NCI-H1417 (cell line): ENCODE data around the gene TOR1A.

Experiments
- DNase-seq, 3 experiments: peaks; one replicate each; lab custom pipeline; 2025; lab: John Stamatoyannopoulos, UW

Gene TOR1A, protein sequence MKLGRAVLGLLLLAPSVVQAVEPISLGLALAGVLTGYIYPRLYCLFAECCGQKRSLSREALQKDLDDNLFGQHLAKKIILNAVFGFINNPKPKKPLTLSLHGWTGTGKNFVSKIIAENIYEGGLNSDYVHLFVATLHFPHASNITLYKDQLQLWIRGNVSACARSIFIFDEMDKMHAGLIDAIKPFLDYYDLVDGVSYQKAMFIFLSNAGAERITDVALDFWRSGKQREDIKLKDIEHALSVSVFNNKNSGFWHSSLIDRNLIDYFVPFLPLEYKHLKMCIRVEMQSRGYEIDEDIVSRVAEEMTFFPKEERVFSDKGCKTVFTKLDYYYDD

DNA sequence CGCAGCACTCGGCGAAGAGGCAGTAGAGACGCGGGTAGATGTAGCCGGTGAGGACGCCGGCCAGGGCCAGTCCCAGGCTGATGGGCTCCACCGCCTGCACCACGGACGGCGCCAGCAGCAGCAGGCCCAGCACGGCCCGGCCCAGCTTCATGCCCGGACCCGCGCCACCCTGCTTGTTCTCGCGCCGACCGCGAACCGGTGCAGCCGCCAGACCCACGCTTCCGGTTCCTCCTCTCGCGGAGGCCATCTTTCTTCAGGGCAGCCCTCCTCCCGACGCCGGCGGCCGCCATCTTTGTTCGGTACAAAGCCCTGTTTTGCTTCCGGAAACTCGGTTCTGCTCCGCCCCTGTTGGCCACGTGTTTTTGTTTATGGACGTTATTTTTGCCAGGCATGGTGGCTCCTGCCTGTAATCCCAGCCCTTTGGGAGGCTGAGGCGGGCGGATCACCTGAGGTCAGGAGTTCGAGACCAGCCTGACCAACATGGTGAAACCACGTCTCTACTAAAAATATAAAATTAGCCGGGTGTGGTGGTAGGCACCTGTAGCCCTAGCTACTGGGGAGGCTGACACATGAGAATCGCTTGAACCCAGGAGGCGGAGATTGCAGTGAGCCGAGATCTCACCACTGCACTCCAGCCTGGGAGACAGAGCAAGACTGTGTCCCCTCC, at the start of gene TOR1A:
TOR1A (minus strand) TSS at position 202 of the 667 bp plus-strand sequence; CDS start at position 151, 51 bp downstream.
- peak; percentile 85 to 99 (median 95) for DNase-seq

DNA sequence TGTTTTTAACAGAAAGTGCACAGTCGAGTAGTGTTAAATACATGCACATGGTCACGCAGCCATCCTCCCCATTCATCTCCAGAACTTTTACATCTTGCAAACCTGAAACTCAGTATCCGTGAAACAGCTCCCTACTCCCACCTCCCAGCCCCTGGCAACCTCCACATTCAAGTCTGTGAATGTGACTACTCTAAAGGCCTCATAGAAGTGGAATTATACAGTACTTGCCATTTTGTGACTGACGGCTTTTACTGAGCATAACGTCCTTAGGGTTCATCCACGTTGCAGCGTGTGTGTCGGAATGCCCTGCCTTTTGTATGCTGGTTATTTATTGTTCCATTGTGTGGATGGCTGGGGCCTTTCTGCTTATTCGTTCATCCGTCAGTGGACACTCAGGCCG, 47.1 kb upstream of the TOR1A start:
- no peak for DNase-seq

DNA sequence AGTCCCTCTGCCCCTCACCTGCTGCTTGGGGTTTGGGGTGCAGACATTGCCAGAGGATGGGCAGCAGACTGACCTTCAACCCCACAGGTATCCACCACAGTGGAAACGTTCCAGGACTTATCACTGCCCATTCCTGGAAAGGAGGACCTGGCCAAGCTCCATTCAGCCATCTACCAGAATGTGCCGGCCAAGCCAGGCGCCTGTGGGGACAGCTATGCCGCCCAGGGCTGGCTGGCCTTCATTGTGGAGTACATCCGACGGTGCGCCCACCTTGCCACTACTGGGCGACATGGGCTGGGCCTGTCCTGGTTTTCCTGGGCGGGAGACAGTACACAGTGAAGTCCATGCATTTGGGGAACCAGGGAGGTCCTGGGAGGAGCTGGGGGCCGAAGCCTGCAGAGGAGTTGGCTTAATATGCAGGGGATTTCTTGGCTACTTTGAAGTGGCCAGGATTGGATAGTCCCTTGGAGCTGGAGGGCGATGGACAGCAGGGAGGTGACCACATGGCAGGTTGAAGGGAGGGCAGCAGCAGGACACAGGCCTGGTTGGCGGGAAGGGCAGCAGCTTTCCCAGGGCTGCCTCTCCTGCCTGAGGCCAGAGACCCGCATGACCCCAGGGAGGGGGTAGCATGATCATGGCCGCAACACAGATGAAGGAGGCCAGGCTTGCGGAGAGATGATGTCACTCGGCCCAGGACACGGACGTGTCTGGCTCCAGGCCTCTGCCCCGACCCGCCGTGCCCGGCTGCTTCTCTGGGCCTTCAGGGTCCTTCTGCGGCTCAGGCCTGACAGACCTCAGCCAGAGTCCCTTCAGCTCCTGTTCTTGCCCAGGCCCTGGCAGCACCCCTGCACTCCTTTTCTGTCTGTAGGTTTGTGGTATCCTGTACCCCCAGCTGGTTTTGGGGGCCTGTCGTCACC, 45.9 kb upstream of the TOR1A start:
- DNase-seq, result no peak

DNA sequence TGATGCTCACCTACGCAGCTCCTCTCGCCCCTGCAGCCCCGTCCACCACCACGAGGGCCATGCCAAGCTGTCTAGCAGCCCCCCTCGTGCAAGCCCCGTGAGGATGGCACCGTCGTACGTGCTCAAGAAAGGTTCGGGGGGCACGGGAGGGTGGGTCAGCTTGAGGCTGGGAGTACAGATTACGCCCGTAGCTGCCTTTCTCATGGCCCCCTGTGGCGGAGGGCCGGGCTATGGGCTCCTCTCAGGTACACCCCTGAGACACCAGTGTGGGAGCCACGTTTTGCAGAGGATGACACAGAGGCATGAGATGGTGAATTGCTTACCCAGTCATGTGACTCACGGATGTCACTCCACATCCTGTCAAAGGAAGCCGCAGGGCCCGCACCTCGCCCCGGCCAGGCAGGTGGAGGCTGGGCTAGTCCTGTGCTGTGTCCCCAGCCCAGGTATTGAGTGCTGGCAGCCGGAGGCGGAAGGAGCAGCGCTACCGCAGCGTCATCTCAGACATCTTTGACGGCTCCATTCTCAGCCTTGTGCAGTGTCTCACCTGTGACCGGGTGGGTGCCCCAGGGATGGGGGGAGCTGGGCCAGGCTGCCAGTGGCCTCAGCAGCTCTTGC, 45.0 kb upstream of the TOR1A start:
- DNase-seq, result no peak

DNA sequence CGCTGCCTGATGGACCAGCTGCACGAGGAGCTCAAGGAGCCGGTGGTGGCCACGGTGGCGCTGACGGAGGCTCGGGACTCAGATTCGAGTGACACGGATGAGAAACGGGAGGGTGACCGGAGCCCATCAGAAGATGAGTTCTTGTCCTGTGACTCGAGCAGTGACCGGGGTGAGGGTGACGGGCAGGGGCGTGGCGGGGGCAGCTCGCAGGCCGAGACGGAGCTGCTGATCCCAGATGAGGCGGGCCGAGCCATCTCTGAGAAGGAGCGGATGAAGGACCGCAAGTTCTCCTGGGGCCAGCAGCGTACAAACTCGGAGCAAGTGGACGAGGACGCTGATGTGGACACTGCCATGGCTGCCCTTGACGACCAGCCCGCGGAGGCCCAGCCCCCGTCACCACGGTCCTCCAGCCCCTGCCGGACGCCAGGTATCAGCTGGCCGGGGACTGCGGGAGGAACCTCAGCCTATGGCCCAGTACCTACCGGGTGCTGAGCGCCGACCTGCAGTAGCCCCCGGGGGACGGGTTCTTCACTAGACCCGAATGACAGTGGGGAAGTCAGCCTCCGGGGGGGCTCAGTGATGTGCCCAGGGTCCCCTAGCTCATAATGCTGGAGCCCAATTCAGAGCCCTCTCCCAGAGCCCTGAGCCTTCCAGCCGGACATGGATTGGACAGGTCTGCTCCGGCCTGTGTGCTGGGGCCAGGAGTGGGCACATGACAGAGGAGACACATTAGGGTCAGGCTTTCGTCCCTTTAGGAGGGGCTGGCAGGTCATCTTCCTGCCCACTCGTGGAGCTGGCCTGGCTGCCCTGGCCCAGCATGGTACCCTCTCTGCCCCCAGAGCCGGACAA, 44.3 kb upstream of the TOR1A start:
- DNase-seq, result no peak

DNA sequence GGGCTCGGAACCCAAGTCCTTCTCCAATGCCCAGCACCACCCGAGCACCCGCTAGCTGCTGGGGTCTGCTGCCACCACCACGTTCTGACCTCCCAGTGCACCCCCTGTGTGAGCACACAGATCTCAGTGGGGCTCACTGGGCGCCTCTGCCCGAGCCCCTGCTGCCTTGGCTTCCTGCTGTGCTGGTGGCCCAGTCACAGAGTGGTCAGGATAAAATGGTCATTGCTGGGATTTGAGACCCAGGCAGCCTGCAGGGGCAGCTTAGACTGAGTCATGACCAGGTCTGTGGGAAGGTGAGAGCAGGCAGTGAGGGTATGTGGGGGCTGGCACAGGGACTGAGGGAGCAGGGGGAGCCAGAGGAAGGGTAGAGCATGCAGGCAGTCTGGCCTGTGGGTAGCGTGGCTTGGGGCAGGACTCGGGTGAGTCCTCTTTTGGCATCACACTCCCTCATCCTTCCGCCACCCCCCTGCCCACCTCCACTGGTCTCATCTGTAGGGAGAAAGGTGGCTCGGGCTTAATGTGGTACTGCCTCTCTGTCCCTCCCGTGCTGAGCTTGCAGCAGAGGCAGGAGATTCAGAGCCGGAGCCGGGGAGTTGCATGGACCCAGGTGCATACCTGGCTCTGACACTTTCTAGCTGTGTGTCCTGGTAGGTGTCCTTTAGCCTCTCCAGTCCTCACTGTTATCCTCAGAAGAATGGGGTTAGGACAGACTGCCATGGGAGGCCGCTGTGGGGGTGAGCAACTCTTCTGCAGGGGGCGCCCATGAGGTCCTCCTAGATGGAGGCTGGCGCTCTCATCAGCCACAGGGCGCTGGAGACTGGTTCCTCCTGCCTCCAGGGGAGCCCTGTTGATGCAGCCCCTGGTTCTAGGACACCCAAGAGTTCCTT, 43.4 kb upstream of the TOR1A start:
- DNase-seq, result no peak

DNA sequence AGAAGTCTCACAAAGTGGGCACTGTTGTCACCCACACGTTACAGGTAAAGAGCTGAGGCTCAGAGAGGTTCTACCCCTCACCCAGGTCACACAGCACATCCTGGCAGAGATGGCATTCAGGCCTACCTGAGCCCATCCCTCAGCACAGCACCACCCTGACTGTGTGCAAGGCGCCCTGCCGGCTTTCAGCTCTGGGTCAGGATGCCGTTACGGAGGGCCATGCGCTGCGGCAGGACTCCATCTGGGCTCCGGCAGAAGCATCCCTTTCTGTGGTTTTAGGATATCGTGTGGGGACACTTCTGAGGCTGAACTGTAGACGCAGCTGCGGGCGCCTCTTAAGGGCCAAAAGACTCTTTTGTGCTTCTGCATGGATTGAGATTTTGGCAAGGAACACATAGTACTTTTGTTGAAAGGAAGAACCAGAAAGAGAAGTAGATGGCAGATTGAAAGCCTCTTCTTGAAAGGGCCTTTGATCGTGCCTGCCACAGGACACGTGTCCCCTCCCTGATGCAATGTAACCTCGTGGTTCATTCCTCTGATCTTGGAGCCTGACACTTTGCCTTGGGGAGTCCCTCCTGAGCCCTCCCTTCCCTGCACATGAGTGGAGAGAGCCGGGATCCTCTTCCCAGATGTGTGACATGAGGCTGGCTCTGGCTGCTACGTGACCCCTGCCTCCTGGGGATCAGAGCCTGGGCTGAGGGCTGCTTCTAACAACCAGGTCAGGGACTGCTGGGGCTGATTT, 42.6 kb upstream of the TOR1A start:
- no peak for DNase-seq

DNA sequence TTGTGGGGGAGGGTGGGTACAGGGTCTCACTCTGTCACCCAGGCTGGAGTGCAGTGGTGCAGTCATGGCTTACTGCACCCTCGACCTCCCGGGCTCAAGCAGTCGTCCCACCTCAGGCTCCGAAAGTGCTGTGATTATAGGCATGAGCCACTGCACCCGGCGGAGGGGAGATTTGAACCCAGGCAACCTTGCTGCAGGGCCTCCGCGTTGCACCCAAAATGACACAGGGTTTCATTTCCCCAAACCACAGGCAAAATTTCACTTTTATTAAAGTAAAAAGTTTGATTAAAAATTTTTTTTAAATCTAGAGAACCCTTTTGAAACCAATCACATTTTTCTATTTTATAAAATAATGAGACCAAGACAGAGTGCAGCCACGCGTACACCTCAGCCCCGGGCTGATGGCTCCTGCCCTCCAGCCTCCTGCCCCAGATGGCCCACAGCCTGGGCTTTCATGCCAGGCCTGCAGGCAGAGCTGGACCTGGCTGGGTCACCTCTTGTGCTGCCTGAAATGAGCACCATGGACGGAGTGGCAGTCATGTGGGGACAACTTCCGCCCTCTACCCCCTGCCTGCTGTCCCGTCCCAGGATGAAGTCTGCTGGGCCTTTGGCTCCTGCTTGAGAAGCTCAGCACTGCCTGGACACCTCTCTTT, 41.9 kb upstream of the TOR1A start:
- DNase-seq, result no peak

DNA sequence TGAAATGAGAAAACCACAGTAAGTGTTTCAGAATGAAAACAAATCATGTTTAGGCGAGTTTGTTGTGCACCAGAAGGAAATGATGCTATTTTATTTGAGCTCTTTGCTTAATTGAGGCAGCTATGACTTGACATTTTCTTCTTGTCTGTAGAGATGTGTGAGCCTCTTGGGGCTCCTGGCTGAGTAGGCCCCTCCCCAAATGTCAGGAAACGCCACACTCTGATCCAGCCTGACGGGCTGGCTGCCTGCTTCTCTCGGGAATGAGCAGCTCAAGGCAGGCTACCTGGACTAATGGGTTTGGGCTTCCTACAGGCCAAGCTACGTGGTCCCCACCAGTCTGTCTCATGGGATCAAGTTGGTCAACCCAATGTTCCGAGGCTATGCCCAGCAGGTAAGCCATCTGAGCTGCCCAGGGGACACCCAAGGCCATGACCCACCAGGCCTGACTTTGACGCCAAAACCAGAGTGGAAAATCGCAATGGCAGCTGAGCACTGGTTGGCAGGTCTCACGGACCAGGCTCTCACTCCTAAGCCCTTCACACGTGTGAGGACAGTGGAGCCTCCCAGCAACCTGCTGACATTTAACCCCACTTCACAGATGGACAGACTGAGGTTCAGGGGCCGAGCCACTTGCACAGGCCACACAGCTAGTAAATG, 41.2 kb upstream of the TOR1A start:
- DNase-seq, result no peak

DNA sequence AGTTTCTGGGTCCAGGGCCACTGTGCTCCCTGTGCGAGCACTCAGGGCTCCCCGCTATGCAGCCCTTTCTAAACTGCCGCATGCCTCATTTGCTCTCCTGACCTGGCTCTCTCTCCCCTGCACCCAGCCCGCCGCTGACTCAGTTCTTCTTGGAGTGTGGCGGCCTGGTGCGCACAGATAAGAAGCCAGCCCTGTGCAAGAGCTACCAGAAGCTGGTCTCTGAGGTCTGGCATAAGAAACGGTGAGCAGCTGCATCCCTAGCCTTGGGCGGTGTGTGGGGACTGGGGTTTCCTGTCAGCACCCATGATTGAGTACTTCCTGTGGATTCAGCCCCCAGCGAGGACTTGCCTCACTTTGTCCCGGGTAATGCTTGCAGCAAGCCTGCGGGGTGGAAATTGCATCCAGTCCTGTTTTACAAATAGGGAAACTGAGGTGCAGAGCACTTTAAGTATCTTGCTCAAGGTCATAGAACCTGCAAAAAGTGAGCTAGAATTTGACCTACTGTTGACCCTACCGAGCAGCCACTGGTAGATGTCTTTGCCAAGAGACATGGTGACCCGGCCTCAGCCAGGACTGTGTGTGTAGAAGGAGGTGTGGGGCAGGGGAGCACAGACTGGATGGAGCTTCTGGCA, 39.2 kb upstream of the TOR1A start:
- peak in 2 of 3 experiments; percentile 85 to 92 for DNase-seq

DNA sequence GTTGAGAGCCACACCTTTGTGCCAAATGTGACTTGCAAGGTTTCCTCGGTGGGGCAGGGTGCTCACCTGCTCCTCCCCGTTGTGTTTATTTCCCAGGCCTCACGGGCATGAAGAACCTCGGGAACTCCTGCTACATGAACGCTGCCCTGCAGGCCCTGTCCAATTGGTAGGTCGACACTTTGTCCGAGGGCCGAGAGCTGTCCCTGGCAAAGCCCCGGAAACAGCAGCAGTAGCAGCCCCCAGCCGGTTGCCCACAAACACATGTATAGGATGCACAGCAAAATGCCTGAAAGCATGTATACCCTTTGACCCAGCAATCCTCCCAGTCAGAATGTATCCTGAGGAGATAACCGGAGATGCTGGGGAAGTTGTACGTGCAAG, 37.5 kb upstream of the TOR1A start:
- DNase-seq, result no peak

DNA sequence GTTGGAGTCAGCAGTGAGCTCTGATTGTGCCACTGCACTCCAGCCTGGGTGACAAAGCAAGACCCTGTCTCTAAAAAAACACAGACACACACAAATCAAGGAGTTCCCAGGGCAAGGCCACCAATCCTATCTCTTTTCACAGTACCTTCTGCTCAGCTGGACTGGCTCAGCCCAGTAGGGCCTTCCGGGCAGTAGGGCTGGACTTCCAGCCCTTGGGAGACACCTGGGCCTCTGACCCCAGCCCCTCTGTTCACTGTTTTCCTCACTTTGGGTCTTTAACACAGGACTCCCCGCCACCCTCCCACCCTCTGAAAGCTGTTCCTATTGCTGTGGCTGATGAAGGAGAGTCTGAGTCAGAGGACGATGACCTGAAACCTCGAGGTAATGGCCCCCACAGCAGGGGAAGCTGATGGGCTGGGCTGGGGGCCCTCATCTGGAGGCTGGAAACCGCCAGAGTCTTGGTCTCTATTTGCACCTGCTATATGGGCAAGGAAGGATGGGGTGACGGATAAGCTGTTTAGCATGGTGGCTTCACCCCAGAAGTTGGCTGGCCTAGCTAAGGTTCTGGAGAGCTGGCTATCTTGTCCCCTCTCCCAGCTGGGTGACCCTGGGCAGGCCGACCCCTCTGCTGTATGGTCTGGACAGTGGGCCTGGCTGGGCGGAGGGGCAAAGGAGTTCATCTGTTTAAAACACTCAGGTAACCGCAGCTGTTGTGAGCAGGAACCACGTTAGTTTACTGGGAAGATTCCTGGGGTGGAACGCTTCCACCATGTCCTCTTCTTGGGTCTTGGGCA, 36.9 kb upstream of the TOR1A start:
- DNase-seq, result no peak

DNA sequence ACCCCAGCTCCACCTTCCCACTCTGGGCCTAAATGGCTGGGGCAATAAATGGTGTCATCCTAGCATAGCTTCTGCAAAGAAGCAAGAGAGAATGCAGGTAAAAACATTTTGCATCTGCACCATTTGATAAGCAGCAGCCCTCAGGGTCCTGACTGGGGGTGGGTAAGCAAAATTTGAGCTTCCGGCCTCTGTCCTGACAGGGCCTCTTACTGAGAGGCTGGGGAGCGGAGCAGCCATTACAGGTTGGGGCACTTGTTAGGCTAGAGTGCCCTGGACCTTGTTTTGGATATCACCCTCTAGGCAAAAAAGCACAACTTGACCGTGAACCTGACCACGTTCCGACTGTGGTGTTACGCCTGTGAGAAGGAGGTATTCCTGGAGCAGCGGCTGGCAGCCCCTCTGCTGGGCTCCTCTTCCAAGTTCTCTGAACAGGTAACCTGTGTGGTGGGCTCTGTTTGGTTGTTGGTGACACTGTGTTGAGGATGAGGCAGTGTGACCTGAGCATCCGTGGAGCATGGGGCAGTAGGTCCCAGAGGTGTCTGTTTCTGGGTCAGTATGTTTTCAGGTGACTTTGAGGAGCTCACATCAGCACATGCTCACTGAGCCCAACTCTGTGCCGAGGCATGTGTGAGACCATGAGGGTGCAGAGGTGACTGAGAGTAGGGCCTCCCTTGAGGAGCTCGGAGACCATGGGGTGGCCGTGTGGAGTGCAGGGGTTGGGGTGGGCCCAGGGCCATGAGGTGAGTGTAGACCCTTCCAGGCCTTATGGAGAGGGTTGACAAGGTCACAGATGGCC, 34.4 kb upstream of the TOR1A start:
- DNase-seq, result no peak

DNA sequence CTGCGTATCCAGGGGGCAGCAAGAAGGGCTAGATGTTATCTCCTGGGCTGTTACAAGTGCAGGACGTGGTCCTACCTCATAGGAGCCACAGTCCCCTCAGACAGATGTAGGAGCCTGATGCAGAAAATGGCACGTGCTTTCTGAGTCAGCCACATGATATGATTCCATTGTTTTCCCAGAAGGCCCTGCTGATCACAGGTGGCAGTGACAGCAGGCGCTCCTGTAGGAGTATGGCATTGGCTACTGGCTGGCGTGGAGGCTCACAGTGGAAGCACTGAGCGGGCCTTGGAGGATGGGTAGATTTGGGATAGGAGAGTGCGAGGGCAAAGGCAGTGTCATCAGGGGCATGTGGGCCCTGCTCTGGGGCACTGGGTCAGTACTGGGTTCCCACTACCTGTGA, 33.3 kb upstream of the TOR1A start:
- DNase-seq, result no peak

DNA sequence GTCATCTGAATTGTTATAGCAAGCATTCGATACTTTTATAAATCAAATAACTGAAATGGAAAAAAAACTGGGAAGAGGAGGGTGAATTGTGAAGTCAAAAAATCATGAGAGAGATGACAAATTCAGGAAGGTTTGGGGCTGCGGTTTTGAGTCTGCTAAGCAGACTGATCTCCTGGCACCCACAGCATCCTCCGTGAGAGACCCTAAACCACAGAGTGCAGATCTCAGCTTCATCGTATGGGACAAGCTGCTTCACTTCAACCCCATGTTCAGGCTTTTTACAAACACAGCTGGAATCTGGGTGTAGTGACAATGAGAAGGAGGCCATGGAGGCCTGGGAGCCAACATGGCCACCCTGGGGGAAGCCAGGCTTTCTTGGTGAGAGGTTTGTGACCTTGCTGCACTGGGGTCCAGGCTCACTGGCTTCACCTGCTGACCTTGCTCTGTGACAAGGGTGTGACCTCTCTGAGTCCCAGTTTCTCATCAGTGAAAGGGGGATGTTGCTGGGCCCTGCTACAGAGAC, 30.7 kb upstream of the TOR1A start:
- DNase-seq, result no peak

DNA sequence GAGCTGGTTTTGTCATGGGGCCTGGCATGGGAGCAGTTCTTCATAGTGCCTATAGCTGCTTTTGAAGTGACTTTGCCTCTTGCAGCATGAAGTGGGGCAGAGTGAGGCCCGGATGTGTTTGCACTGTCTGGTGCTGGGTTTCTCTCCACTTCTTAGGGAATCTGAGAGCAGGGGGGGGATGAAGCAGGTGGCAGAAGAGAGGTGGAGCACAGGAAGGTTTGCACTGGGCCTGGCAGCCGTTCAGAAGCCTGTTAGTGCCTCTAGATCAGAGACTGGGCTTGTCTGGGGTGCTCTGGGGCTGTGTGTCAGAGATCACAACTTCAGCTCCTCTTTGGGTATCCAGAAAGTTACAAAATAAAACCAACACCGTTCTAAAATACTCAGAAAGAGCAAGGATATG, 29.7 kb upstream of the TOR1A start:
- DNase-seq, result peak in 1 of 3 experiments; percentile 11
